HG03097 (cell line): Measurements from ENCODE around the gene C2orf92.

Experiments
- ATAC-seq: cut with Tn5 transposase; IDR thresholded peaks from one replicate; pipeline ENCODE4 v1.9.1; 2021; ENCODE audit not compliant: unreplicated experiment, low FRiP score

The C2orf92 gene

DNA sequence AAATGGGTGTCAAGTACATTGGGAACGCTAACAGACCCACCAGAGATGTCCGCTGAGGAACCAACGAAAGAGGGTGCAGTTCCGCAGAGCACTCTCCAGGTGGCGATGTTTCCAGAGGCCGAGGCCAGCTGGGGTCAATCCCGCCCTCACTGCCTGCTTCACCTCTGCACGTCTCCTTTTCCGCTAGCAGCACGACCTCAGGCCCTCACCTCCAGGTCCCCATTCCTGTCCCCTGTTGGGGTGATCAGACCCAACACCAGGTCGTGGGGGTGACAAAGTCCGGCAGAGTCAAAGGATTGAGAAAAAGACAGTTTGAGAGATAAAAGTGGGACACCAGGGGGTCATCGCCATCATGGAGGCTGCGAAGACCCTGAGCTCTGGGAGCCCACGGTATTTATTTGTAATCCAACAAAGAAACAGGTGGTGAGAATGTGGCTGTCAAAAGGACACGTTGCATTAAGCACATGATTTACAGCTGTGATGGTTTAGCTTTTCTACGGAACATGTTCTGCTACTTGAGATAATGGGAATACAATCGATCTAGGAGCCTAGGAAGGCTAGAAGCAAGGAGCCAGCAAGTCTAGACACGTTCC is 71.2 kb downstream of the C2orf92 start:
- ATAC-seq = no peak

DNA sequence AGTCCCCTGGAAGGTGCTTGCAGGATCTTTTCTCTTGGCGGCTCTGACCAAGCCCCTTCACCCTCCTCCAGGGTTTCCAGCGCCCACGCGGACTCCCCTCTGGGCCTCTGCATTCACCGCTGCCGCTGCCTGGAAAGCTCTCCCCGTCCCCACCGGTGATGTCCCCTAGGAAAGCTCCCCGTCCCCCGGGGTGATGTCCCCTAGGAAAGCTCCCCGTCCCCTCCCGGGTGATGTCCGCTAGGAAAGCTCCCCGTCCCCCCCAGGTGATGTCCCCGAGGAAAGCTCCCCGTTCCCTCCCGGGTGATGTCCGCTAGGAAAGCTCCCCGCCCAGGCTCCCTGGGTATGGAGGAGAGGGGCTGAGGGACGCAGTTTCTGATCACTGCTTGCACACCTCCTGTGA is 71.7 kb downstream of the C2orf92 start:
- ATAC-seq = no peak

DNA sequence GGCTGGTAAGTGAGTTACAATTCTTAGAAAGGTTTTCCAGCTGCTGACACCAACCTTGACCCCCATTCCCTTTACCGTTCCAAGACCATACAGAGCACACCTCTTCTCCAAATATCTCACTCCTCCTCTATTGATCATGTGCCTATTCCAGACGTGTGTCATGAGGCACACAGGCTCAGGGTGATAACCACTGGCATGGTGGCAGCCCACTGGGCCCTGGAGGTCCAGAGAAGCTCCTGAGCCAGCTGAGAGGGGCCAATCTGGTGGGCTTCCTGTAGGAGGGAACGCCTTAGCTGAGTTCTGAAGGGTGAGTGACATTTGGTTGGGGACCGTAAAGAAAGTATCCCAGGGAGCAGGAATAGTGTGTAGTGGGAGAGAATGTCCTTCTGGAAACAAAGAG is 72.2 kb downstream of the C2orf92 start:
- ATAC-seq = no peak

GRCh38 chr2:97742381-97742847 is 72.9 kb downstream of the C2orf92 start:
- no peak for ATAC-seq

DNA sequence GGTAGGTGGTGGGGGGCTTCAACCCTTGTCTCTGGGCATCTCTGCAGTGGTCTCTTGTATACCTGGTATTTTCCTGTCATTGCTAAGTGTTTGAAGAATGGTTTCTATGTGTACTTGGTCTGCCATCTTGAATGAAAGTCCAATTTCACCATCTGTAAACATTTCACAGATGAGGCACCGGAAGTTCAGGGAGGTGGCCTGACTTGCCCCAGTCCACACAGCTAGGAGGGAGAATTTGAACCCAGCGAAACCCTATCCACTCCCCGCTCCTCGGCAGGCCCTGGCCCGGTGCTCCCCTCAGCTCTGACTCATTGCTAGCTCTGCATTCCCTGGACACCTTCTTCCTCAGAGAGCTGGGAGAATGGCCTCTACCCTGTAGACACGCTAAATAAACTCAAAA is 74.4 kb downstream of the C2orf92 start:
- no peak for ATAC-seq

DNA sequence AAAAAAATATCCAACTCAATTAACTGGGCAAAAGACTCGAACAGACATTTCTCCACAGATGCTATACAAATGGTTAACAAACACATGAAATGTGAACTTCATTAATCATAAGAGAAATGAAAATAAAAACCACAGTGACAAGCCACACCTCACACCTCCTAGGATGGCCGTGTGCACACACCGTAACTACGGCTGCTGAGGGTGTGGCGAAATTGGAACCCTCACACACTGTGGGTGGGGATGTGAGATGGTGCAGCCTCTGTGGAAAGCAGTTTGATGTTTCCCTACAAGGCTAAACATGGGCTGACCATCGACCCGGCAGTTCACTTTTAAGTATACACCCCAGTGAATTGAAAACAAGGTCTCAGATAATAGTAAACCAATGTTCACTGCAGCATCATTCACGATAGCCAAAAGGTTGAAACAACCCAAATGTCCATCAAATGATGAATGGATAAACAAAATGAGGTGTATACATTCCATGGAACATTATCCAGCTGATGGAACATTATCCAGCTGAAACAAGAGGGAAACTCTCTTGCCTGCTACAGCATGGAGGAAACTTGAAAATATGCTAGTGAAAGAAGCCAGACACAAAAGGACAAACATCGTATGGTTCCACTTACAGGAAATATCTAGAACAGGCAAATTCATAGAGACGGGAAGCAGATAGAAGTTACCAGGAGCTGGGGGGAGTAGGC is 76.1 kb downstream of the C2orf92 start:
- no peak for ATAC-seq

DNA sequence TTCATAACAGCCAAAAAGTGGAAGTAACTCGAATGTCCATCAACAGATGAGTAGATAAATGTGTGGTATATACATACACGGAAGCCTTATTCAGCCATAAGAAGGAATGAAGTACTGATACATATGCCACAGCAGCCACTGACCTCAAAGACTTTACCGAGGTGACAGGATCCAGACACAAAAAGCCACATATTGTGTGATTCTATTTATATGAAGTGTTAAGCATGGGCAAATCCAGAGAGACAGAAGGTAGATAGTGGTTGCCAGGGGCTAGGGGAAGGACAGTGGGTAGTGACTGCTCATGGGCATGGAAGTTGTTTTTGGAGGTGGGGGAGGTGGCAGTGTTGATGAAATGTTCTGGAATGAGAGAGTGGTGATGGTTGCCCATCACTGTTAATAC is 77.8 kb downstream of the C2orf92 start:
- ATAC-seq = no peak

DNA sequence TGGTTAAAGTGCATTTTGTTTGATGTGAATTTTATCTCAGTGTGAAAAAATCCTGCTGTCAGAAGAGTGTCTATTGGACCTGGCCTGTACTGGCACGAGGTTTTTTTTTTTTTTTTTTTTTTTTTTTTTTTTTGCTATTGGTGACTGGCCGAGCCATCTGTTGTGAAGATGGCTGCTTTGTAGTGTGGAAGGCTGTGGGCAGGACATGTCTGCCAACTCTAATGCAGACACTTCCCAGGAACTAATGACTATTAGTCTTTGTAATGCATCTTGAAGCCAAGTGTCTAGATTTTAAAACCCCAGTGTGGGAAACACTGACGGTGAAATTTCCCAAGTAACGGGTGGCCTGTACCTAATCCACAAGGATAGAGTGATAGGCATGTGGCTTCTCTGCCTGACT is 78.2 kb downstream of the C2orf92 start:
- no peak for ATAC-seq

DNA sequence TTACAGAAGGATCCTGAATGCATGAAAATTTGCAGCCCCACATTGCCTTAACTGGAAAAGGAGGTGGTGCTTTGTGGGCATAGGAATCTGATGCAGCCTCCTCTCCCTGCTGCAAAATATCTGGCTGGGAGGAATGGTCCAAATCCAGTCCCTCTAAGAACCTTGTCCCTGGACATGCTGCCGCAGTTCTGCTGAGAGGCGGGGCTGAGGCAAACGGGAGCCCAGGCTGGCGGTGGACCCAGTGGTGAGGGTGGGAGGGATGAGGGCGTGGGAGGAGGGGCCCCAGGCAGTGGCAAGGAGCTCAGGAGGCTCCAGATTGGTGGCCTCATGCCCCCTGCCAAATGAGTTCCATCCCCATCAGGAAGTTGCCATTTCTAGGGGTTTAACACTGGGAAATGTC is 80.1 kb downstream of the C2orf92 start:
- no peak for ATAC-seq

DNA sequence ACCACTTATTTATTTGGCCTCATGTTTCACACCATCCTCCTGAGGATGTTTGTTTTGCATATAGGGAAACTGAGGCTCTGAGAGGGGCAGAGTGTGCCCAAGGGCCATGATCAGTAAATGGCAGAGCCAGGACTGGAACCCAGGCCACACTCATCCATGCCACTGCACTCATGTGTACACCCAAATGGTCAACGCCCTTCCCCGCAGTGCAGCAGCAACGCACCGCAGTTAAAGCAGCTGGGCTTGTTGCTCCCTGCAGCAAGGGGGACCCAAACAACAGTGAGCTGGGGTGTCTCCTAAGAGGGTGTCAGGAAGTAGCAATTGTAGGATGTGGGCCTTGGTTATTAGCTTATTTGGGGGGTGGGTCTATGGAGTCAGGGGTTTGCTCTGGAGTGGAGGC is 80.5 kb downstream of the C2orf92 start:
- ATAC-seq = no peak

DNA sequence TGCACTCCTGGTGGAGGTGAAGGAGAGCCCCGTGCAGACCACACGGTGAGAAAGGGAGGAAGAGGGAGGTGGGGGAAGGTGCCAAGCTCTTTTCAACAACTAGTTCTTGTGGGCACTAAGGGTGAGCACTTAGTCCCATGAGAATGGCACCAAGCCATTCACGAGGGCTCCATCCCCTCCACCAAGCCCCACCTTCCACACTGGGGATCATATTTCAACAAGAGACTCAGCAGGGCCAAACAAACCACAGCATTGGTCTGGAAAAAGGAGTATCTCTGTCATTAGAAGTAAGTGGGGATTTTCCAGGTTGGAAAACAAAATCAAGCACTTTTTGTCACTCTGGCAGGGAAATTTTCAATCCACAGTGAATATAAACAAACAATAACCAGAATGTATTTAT is 82.2 kb downstream of the C2orf92 start:
- ATAC-seq = no peak
